ENCODE measurements around the gene DPP7.

GRCh38 chr9:137108608-137109249 lies 5.8 kb downstream of the DPP7 start:
- TF ChIP-seq TAF1 (IDR thresholded peaks at IDR 0.05; ENCODE audit: low read depth, low read length) (no peak), CTCF (IDR thresholded peaks at IDR 0.05; ENCODE audit: control extremely low read depth in 1 of 3, insufficient read depth in 1 of 3, low read depth in 1 of 3, low read length in 3 of 3) (no peak)
